LNCAP (cell line): ENCODE data around the gene KLHL34.

ENCODE experiments used
- TF ChIP-seq, protein P1 (sequence below): fragments of 450-650 bp; IDR thresholded peaks from 2 replicates; pipeline ENCODE4 v1.5.1; 2017; ENCODE audit warnings: mild to moderate bottlenecking

The KLHL34 gene

DNA sequence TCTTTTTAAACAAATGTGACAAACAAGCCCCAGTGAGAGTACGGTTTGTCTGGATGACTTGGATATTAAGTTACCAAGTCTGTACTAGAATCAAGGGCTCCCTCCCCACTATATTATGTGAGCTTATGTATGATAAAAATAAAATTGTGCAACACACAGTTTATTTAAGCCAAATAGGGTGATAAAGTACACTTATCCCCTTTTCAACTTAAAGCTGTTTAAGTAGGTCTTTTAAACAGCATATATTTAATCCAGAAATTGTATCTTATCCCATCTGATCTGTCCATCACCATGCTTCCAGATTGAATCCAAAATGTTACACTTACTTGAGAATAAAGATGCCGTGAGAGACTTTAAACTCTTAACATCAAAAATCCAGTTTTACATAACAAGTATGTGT is 2.0 kb upstream of the KLHL34 start:
- TF ChIP-seq, protein P1, sequence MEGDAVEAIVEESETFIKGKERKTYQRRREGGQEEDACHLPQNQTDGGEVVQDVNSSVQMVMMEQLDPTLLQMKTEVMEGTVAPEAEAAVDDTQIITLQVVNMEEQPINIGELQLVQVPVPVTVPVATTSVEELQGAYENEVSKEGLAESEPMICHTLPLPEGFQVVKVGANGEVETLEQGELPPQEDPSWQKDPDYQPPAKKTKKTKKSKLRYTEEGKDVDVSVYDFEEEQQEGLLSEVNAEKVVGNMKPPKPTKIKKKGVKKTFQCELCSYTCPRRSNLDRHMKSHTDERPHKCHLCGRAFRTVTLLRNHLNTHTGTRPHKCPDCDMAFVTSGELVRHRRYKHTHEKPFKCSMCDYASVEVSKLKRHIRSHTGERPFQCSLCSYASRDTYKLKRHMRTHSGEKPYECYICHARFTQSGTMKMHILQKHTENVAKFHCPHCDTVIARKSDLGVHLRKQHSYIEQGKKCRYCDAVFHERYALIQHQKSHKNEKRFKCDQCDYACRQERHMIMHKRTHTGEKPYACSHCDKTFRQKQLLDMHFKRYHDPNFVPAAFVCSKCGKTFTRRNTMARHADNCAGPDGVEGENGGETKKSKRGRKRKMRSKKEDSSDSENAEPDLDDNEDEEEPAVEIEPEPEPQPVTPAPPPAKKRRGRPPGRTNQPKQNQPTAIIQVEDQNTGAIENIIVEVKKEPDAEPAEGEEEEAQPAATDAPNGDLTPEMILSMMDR: no peak

- TF ChIP-seq, protein P1: no peak
Measured at GRCh38 chrX:21659320-21659719, 1.2 kb upstream of the KLHL34 start.

GRCh38 chrX:21658746-21659145 is 616 bp upstream of the KLHL34 start:
- TF ChIP-seq, protein P1: no peak

DNA sequence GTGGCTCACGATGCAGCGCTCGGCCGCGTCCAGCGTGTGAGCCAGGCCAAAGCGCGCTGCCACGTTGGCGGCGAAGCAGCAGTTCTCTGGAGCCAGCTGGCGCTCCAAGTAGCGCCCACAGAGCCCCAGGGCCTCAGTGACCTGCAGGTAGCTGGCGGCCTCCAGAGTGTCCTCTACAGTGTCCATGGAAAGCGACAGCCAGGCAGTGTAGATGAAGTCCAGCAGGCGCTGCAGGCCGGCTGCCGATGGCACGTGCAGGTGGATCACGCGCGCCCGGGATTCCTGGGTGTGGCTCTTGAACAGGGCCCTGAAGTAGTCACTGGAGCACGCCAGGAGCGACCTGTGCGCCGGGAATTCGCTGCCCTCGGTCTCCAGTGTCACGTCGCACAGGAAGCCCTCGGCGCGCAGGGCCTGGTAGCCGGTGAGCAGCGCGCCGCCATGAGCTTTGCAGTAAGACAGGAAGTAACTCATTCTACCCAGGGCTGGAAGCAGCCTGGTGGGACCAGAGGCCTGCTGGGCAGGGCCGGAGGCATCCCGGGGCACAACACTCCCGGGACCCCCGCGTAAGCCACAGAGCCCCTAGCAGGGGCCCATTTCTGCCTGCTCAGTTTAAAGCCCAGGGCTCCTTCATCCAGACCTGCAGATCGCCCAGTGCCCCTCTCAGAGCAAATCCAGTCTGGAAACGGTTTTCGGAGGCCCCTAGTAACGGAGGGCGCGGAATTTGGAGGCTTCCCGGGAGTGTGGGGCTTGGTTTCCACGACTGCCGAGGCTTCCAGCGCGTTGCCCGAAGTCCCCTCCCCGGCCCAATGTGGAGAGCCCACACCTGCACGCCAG is 595 bp downstream of the KLHL34 start:
- TF ChIP-seq, protein P1: no peak

DNA sequence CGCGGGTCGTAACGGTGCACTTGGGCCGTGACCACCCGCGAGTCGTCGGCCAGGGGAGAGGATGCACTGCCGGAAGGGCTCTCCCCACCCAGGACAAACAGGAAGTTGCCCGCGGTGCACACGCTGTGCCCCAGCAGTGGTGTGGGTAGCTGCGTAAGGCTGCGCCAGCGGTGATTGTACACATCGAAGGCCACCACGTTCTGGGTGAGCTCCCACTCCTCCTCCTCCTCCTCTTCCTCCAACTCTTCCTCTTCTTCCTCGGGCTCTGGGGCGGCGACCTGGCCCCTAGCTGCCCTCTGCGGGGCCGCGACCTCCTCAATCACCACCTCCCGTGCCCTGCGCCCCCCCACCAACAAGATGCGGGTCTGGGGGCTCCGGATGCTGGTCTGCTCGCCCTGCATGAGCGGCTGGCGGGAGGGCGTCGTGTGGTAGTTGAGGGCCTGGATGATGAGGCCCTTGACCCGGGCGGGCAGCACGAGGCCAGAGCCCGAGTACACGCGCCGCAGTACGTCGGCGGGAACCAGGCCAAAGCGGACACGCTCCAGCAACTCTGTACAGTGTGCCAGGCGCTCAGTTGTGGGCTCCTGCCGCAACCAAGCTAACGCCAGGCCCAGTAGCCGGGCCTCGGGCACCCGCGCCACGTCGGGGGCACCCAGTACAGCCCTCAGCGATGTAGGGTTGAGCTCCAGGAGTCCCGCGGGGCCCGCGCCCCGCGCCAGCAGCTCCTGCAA is 1.4 kb downstream of the KLHL34 start:
- TF ChIP-seq, protein P1: no peak

- TF ChIP-seq, protein P1: no peak
Measured at GRCh38 chrX:21655901-21656586, 2.1 kb downstream of the KLHL34 start.

DNA sequence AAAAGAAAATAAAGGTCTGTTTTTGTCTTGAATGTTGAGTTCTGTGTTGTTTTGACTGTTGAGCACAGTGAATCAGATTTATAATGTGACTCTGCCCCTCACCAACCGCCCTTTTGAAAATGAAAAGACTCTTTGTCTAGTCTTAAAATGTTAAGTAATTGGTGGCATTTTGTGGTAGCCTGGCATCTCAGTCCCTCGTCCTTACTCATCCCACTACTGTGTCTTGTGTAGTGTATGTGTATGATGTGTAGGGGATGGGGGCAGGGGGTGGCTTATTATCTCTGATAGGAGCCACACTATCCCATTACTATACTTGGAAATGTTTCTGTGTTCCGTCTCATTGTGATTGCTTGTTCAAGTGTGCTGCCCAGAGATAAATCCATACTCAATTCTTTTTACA is 12.2 kb downstream of the KLHL34 start:
- TF ChIP-seq, protein P1: no peak
